ENCODE results near the gene CAPN11.

DNA sequence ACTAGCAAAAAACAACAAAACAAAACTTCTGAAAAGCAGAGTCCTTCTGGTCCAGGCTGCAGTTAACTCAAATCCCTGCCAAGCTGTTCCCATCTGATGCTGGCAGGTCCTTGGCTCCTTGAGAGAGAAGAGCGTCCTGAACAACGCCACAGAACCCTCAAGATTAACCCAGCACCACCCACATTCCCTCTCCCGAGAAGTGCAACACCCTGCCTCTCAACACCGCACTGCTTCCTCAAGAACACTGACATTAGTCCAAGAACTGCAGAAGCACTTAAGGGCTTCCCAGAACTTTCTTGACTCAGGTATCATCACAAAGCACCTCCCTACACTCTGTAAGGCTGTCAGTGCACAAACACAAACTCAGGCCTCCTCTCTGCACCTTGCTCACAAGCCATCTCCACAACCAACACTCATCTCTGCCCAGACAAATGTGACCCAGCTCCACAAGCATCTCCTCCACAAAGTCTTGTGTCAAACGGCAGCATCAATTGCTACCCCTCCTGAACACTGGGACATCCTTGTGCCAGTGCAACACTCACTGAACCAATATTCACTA is 38.8 kb upstream of the CAPN11 start:
- no peak for TF ChIP-seq CTCF (IDR thresholded peaks at IDR 0.05; ENCODE audit: insufficient read depth, low read length, poor library complexity, severe bottlenecking)
- no peak for TF ChIP-seq EZH2phosphoT487 (conservative IDR thresholded peaks at IDR 0.05; ENCODE audit: low read length)

All from SU-DHL-6 (cell line).